ENCODE data around the gene AFF2.

AFF2 gene

DNA sequence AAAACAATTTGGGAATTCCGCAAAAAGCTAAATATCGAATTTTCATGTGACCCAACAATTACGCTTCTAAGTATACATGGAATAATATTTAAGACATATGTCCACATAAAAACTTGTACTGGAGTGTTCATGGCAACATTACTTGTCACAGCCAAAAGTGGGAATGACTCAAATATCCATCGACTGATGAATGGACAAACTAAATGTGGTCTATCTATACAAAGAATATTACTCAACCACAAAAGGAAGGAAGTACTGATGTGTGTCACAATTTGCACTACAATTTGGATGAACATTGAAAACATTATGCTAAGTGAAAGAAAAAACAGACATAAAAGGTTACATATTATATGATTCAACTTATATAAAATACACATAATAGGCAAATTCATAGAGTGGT lies 71.9 kb downstream of the AFF2 start:
- Histone ChIP-seq H3K27ac (ENCODE audit: low read length) (no peak overlapping the region), H3K4me2 (ENCODE audit: low read depth, low read length) (no peak overlapping the region), H3K27me3 (replicated peaks; ENCODE audit: insufficient read depth, low read length) (no peaks in the 10 kb centered on the region), H4K20me1 (ENCODE audit: insufficient read depth, low read length) (no peaks in the 10 kb centered on the region), H3K9me2 (replicated peaks; ENCODE audit: insufficient read depth, low read length) (no peaks in the 10 kb centered on the region), H3K4me3 (ENCODE audit: low read length) (no peak overlapping the region), H3F3A (ENCODE audit: insufficient read depth, low read length) (no peaks in the 10 kb centered on the region), H3K79me2 (ENCODE audit: low read length) (no peaks in the 10 kb centered on the region), H3K4me1 (ENCODE audit: low read length) (no peaks in the 10 kb centered on the region), H3K36me3 (replicated peaks; ENCODE audit: insufficient read depth, low read length) (no peaks in the 10 kb centered on the region), H2AFZ (ENCODE audit: low read length) (no peak overlapping the region), H3K9me3 (replicated peaks; ENCODE audit: insufficient read depth, low read length) (no peaks in the 10 kb centered on the region), H3K9ac (ENCODE audit: low read length) (no peak overlapping the region)
- no peak for TF ChIP-seq EZH2phosphoT487 (IDR thresholded peaks at IDR 0.05; ENCODE audit: low read length)
- no peak for TF ChIP-seq EZH2 (optimal IDR thresholded peaks at IDR 0.05; ENCODE audit: low read depth, low read length)
- TF ChIP-seq, protein P1, sequence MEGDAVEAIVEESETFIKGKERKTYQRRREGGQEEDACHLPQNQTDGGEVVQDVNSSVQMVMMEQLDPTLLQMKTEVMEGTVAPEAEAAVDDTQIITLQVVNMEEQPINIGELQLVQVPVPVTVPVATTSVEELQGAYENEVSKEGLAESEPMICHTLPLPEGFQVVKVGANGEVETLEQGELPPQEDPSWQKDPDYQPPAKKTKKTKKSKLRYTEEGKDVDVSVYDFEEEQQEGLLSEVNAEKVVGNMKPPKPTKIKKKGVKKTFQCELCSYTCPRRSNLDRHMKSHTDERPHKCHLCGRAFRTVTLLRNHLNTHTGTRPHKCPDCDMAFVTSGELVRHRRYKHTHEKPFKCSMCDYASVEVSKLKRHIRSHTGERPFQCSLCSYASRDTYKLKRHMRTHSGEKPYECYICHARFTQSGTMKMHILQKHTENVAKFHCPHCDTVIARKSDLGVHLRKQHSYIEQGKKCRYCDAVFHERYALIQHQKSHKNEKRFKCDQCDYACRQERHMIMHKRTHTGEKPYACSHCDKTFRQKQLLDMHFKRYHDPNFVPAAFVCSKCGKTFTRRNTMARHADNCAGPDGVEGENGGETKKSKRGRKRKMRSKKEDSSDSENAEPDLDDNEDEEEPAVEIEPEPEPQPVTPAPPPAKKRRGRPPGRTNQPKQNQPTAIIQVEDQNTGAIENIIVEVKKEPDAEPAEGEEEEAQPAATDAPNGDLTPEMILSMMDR (IDR thresholded peaks at IDR 0.05; ENCODE audit: low read length), result no peak
- DNase-seq, result no peak

DNA sequence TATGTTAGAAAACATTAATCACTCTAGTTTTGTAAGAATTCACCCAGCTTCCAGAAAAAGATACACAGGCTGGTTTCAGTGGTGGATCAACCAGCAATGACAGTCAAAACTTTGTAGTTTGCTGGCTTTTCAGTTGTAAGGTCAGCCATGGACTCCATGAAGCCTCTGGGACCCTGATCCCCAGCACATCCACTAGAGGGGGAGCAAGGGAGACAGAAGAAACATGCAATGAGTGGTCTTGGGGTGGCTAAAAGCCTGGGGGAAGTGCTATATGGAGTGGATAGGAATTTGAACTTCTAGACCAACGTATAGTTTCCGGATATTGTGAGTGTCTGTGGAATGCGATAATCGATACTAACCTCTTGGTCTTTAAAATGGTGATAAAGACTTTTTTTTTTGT lies 72.7 kb downstream of the AFF2 start:
- H2AFZ ChIP-seq (ENCODE audit: low read length), result no peak overlapping the region
- H3K4me2 ChIP-seq (ENCODE audit: low read depth, low read length), result no peak overlapping the region
- H3K9ac ChIP-seq (ENCODE audit: low read length), result no peak overlapping the region
- no peaks in the 10 kb centered on the region for H4K20me1 ChIP-seq (ENCODE audit: insufficient read depth, low read length)
- TF ChIP-seq, protein P1 (IDR thresholded peaks at IDR 0.05; ENCODE audit: low read length), result no peak
- TF ChIP-seq EZH2phosphoT487 (IDR thresholded peaks at IDR 0.05; ENCODE audit: low read length) (no peak), EZH2 (optimal IDR thresholded peaks at IDR 0.05; ENCODE audit: low read depth, low read length) (no peak)
- H3K36me3 ChIP-seq (replicated peaks; ENCODE audit: insufficient read depth, low read length), result no peaks in the 10 kb centered on the region
- no peaks in the 10 kb centered on the region for H3K4me1 ChIP-seq (ENCODE audit: low read length)
- no peak overlapping the region for H3K27ac ChIP-seq (ENCODE audit: low read length)
- H3F3A ChIP-seq (ENCODE audit: insufficient read depth, low read length), result no peaks in the 10 kb centered on the region
- no peaks in the 10 kb centered on the region for H3K9me2 ChIP-seq (replicated peaks; ENCODE audit: insufficient read depth, low read length)
- H3K4me3 ChIP-seq (ENCODE audit: low read length), result no peak overlapping the region
- DNase-seq, result no peak
- H3K79me2 ChIP-seq (ENCODE audit: low read length), result no peaks in the 10 kb centered on the region
- no peaks in the 10 kb centered on the region for H3K27me3 ChIP-seq (replicated peaks; ENCODE audit: insufficient read depth, low read length)
- no peaks in the 10 kb centered on the region for H3K9me3 ChIP-seq (replicated peaks; ENCODE audit: insufficient read depth, low read length)

DNA sequence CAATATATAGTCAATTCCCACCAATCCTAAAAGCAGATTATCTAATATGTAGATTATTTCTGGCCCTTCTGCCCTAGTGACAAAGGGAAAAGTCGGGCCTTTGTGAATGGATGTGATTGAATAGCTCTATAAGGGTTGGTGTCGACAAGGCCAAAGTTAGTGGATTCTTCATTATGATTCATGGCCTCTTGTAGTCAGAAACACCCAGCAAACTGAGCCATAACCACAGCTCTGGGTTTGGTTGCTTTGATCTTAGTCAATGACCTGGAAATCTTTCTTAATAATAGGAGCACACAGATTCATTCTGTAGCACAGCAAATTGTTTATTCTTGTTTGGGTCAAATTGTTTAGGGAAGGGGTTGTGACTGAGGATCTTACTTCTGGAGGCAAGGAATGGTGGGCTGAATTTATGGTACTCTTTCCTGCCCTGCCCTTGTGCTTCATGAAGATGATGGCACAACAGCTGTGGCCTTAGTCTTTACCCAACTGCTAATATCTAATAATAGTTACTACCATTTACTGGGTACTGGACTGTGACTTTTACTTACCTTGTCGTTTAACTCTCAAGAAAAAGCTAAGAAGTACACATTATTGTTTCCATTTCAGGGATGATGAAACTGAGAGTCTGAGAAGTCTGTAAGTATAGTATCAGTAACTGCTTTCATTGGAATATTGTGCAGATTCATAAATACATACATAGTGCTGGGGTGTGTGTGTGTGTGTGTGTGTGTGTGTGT lies 74.0 kb downstream of the AFF2 start:
- H3K9me3 ChIP-seq (replicated peaks; ENCODE audit: insufficient read depth, low read length), result no peaks in the 10 kb centered on the region
- no peak overlapping the region for H3K9ac ChIP-seq (ENCODE audit: low read length)
- no peak for DNase-seq
- no peaks in the 10 kb centered on the region for H3K36me3 ChIP-seq (replicated peaks; ENCODE audit: insufficient read depth, low read length)
- H3K79me2 ChIP-seq (ENCODE audit: low read length), result no peaks in the 10 kb centered on the region
- TF ChIP-seq EZH2 (optimal IDR thresholded peaks at IDR 0.05; ENCODE audit: low read depth, low read length), result no peak
- TF ChIP-seq, protein P1 (IDR thresholded peaks at IDR 0.05; ENCODE audit: low read length), result no peak
- TF ChIP-seq EZH2phosphoT487 (IDR thresholded peaks at IDR 0.05; ENCODE audit: low read length), result no peak
- no peaks in the 10 kb centered on the region for H4K20me1 ChIP-seq (ENCODE audit: insufficient read depth, low read length)
- no peaks in the 10 kb centered on the region for H3K4me1 ChIP-seq (ENCODE audit: low read length)
- H3F3A ChIP-seq (ENCODE audit: insufficient read depth, low read length), result no peaks in the 10 kb centered on the region
- H3K27ac ChIP-seq (ENCODE audit: low read length), result no peak overlapping the region
- H2AFZ ChIP-seq (ENCODE audit: low read length), result no peak overlapping the region
- no peaks in the 10 kb centered on the region for H3K27me3 ChIP-seq (replicated peaks; ENCODE audit: insufficient read depth, low read length)
- no peaks in the 10 kb centered on the region for H3K9me2 ChIP-seq (replicated peaks; ENCODE audit: insufficient read depth, low read length)
- H3K4me2 ChIP-seq (ENCODE audit: low read depth, low read length), result no peak overlapping the region
- H3K4me3 ChIP-seq (ENCODE audit: low read length), result no peak overlapping the region
